Pulmonary artery endothelial cell (primary cell): ENCODE measurements around the gene MTMR2. TPM values are rescaled to one million over a fixed set of nuclear protein-coding genes. Genes with fewer than 3 reads are reported as not detected.
"Not testable (repeated sequence)": the region's sequence is repeated elsewhere in the genome, so short reads cannot be mapped to it uniquely, and the experiment has no call there.

Experiments
- DNase-seq: peaks from one replicate; pipeline ENCODE4 v3.0.0-alpha.2; 2011; ENCODE audit warnings: low read depth, low spot score
- total RNA-seq: library from RNA; depleted of rRNA; stranded (reverse); fragments of >200 nt; gene quantifications from 2 replicates; pipeline ENCODE4 v1.2.3, GENCODE V29; 2014

MTMR2 gene
- total RNA-seq, 1 donor from 2014 or later, result 39.2 TPM

- no peak for DNase-seq
These were observed 102.3 kb downstream of the MTMR2 start for GRCh38 chr11:95821640-95822039.

GRCh38 chr11:95816037-95816436 lies 107.9 kb downstream of the MTMR2 start:
- no peak for DNase-seq

DNA sequence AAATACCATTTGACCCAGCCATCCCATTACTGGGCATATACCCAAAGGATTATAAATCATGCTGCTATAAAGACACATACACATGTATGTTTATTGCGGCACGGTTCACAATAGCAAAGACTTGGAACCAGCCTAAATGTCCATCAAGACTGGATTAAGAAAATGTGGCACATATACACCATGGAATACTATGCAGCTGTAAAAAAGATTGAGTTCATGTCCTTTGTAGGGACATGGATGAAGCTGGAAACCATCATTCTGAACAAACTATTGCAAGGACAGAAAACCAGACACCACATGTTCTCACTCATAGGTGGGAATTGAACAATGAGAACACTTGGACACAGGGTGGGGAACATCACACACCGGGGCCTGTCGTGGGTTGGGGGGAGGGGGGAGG lies 112.9 kb downstream of the MTMR2 start:
- DNase-seq, result not testable (repeated sequence)

- not testable (repeated sequence) for DNase-seq
These were observed 117.4 kb downstream of the MTMR2 start for GRCh38 chr11:95806464-95806863.

DNA sequence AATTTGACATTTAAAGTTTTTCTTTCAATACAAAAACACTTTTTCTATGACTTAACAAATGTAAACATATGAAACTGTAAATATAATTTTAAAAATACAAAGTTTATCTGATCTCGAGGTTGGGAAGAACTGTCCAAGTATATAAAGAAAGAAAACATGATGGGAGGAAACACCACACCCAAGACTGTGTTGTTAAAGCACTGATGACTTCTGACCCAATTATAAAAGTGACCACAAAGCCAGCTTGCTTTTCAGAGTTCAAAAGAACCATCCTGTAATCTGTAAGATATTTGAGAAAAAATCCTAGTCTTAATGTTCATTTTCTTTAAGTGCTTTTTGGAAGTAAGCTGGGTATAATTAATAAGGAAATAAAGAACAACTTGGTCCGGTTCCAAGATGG lies 118.0 kb downstream of the MTMR2 start:
- DNase-seq, result no peak

DNA sequence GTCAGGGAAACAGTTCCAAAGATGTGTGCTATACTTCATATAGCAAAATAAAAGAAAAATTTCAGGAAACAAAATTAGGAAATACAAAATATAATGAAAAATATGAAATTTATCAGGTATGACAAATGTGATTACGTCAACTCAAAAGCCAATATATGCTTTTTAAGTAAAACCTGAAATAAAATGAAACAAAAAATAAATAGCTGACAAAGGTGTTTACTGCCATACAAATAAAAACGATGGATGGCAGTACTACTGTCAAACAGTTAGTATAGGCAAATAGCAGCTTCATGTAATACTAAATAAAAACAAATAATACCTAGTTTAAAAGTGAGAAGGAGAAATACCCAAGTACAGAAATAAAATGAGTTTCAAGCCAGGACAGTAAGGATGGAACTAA lies 119.9 kb downstream of the MTMR2 start:
- no peak for DNase-seq

GRCh38 chr11:95802806-95803205 lies 121.1 kb downstream of the MTMR2 start:
- DNase-seq, result no peak

DNA sequence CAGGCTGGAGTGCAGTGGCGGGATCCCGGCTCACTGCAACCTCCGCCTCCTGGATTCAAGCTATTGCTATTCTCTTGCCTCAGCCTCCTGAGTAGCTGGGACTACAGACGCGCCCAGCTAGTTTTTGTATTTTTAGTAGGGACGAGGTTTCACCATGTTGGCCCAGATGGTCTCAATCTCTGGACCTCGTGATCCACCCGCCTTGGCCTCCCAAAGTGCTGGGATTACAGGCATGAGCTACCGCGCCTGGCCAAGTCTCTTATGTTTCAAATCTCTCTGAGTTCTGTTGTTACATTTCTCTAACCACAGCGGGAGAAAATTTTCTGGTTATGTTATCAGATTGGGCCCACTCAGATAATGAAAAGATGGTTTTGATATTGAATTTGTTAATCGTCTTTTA lies 123.5 kb downstream of the MTMR2 start:
- DNase-seq, result no peak

- no peak for DNase-seq
These were observed 124.4 kb downstream of the MTMR2 start for GRCh38 chr11:95799546-95799945.

- no peak for DNase-seq
These were observed 127.4 kb downstream of the MTMR2 start for GRCh38 chr11:95796501-95796900.

- DNase-seq, result no peak
These were observed 128.1 kb downstream of the MTMR2 start for GRCh38 chr11:95795627-95796295.

DNA sequence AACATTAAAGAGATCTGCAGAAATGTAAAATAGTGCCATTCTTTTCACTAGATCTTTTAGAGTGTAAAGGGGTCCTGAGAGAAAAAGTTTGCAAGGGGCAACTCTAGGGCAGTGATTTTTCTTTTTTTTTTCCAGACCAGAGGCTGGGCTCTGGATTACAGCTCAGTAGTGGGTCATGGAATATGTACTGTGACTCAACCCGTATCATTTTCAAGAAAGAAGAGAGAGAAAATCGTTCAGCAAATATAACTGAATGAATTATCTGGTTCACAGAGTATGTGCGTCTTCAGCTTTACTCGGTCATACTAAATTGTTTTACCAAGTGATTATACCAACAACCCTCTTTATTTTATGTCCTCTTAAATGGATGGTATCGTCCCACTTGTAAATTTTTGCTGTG lies 129.8 kb downstream of the MTMR2 start:
- no peak for DNase-seq

DNA sequence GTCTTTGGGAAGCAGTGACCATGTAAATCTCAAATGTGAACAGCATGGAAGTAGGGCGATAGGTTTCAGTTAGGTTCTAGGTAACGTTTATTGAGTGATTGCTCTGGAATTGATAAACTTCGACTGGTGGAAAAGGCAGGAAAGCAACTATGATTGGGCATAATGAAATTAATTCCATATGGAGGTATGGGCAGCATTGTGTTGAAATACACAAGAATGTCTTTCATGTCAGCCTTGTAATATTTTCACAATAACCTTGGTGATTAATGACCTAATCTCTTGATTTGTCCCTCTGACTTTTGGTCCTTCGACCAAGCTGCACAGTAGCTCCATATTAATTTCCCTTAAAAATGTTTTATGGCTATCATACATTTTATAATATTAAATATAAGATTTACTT lies 130.8 kb downstream of the MTMR2 start:
- DNase-seq, result no peak

- no peak for DNase-seq
These were observed 131.2 kb downstream of the MTMR2 start for GRCh38 chr11:95792700-95793099.

DNA sequence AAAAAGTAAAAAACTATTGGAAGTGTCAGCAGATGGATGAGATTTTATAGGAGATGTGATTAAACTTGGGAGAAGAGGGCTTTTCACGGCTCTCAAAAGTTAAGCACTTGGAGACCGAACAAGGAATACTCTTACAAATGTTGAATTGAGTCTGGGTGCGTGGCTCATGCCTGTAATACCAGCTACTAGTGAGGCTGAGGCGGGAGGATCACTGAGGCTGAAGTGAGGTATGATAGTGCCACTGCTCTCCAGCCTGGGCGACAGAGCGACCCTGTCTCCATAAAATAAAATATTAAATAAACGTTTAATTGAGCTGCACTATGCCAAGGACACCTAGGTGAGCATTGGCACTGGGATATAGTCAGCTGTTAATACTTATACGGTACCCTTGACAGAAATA lies 131.7 kb downstream of the MTMR2 start:
- DNase-seq, result no peak

DNA sequence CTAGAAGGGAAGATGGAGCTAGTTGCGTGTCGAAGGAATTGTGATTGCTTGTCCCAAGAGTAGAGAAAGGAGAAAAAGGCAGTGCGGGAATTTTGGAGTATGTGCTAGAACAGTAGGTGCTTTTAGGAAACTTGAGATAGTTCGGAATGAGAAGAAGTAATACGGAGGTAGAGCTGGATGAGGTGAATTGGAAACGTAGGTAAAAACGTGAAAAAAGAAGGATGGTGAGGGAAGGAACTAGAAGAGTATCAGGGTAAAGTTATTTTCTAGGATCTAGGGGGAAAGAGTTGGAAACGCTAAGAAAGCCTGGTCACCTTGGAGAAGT lies 132.2 kb downstream of the MTMR2 start:
- no peak for DNase-seq

DNA sequence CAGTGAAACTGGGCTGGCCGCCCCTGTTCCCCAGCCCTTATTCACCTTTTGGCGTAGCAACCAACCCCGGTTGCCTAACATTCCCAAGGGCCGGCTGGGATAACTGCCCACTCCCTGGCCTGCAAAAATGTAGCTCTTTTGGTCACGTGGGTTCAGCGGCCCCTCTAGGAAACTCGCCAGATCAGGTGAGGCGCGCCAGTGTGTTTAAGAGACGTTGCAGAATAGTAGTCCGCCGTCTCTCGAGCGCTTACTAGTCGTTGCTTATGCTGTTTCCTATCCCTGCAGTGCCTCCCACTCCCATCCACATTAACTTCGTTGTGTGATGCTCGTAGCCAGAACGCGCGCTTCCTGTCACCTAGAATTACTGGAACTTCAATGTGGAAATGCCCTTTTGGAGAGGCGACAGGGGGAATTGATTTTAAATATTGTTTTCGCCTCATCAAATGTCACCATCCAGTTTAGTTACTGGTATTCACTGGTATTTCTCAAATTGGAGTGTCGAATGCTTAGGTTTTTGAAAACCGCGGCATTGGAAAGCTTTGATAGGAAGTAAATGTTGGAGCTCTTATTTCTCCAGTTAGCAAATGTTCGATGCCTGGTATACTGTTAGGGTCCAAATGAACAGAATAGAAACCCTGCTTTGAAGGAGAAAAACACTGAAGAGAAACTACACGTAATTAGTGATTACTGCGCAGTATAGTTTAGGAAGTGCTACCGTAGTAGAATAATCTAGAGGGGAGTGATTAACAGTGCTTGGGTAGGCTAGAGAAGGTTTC lies 132.8 kb downstream of the MTMR2 start:
- peak; percentile 8 for DNase-seq

GRCh38 chr11:95790123-95790932 lies 133.6 kb downstream of the MTMR2 start, which contains the start of gene CEP57:
Gene CEP57, plus strand, starts transcription at chr11:95790498. Its CDS starts 201 bp downstream, at chr11:95790699.
- DNase-seq, result peak; percentile 96

GRCh38 chr11:95789506-95790122 lies 134.3 kb downstream of the MTMR2 start, which contains the start of gene FAM76B:
Gene FAM76B, minus strand, starts transcription at chr11:95789782. Its CDS starts 304 bp downstream, at chr11:95789478.
- DNase-seq, result peak; percentile 97

GRCh38 chr11:95788921-95789505 lies 134.9 kb downstream of the MTMR2 start:
- DNase-seq, result no peak
